A673 (cell line): ENCODE data around the gene MINDY3. TPM values are rescaled to one million over a fixed set of nuclear protein-coding genes. Genes with fewer than 3 reads are reported as not detected.

Experiments used
- BruUV-seq: library from RNA; stranded (reverse); fragments of 400-500 nt; replicated peaks from 2 replicates; lab custom pipeline; 2021; lab: Mats Ljungman, UMichigan
- CTCF ChIA-PET: fragments of 300-600 bp; sonication (Branson Sonifier 250); formaldehyde crosslinking; loops from one replicate; lab custom pipeline; 2022; ENCODE audit warnings: antibody characterized with exemption; lab: Charles Lee
- POLR2A ChIA-PET: fragments of 300-600 bp; sonication (Branson Sonifier 250); formaldehyde crosslinking; loops from one replicate; lab custom pipeline; 2022; ENCODE audit warnings: antibody characterized with exemption; ENCODE audit not compliant: low non-redundant PET; lab: Charles Lee
- DNase-seq: peaks from one replicate; pipeline ENCODE4 v3.0.0-alpha.2; 2015; ENCODE audit warnings: low spot score
- H3K27ac ChIP-seq: fragments of 200-600 bp; sonication (generic); 2 replicates; pipeline ENCODE4 v1.5.1; 2016; ENCODE audit warnings: mixed run types, low read depth, mild to moderate bottlenecking, mixed read lengths, antibody characterized with exemption, low read length; ENCODE audit not compliant: poor library complexity, severe bottlenecking
- H3K27me3 ChIP-seq: fragments of 200-600 bp; sonication (generic); replicated peaks from 2 replicates; pipeline ENCODE4 v1.6.1; 2017; ENCODE audit warnings: mixed run types, low read depth, mild to moderate bottlenecking, mixed read lengths, antibody characterized with exemption, low read length; ENCODE audit not compliant: insufficient read depth, poor library complexity
- H3K36me3 ChIP-seq: fragments of 200-600 bp; sonication (generic); 2 replicates; pipeline ENCODE4 v1.6.1; 2016; ENCODE audit warnings: mixed run types, mild to moderate bottlenecking, mixed read lengths, antibody characterized with exemption, low read length; ENCODE audit not compliant: insufficient read depth, poor library complexity, severe bottlenecking
- H3K4me1 ChIP-seq: fragments of 200-600 bp; sonication (generic); 2 replicates; pipeline ENCODE4 v1.6.1; 2017; ENCODE audit warnings: mixed run types, mild to moderate bottlenecking, mixed read lengths, antibody characterized with exemption, low read length; ENCODE audit not compliant: insufficient read depth, poor library complexity, severe bottlenecking
- H3K4me3 ChIP-seq: fragments of 200-600 bp; sonication (generic); 2 replicates; pipeline ENCODE4 v1.5.1; 2016; ENCODE audit warnings: low read depth, mixed run types, mild to moderate bottlenecking, mixed read lengths, low read length; ENCODE audit not compliant: poor library complexity, severe bottlenecking
- H3K9me3 ChIP-seq: fragments of 200-600 bp; sonication (generic); 2 replicates; pipeline ENCODE4 v1.6.1; 2016; ENCODE audit warnings: mixed run types, low read depth, mild to moderate bottlenecking, mixed read lengths, antibody characterized with exemption, low read length; ENCODE audit not compliant: poor library complexity, severe bottlenecking
- EZH2 ChIP-seq: fragments of 200-600 bp; sonication (generic); IDR thresholded peaks from 2 replicates; pipeline ENCODE4 v1.6.1; 2017; ENCODE audit warnings: borderline replicate concordance, low read depth, mild to moderate bottlenecking, mixed read lengths, antibody characterized with exemption, low read length; ENCODE audit not compliant: poor library complexity, severe bottlenecking
- intact Hi-C: fragments of 100-400 bp; cut with micrococcal nuclease; formaldehyde crosslinking; loops from one replicate; pipeline ENCODE4 v1.10.0; 2022; ENCODE audit not compliant: unreplicated experiment
- total RNA-seq: library from RNA; stranded (reverse); gene quantifications from 2 replicates; pipeline ENCODE4 v1.2.3, GENCODE V29; 2021
- TF ChIP-seq, protein P1 (sequence below): fragments of 300-800, 200-600 bp; sonication (generic); conservative IDR thresholded peaks from 2 replicates; pipeline ENCODE4 v1.5.1; 2017; ENCODE audit warnings: low read depth, mild to moderate bottlenecking, antibody characterized with exemption, low read length, moderate library complexity, mixed read lengths

The MINDY3 gene
- total RNA-seq, 1 experiment from 2014 or later, result 14.6 TPM

DNA sequence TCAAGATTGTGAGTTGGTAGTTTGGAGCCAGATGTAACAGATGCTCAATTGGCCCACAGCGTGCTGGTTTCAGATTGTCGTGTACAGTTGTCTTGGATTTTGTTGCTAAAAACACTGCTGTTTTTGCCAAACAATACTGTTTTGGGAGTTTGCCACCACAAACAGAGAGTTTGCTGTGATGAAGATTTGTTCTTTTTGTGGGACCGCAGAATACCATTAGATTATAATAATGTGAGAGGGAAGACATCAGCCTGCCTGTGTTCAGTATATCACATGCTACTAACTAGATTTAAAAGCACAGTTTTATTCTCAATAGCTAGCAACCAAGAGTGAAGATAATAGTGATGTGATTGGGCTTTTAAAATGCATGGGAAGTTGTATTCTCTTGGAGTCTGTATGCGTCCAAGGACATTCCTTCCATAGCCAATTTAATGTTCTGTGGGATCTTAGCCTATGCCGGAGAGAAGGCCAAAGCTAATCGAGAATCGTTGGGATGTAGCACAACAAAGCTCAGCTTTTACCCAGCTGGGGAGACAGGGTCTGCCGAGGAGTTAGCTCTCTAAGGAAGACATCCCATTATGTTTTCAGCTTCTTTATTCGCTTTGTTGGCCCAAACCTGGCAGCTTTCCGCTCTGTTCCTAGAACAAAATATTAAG is 121.9 kb downstream of the MINDY3 start:
- TF ChIP-seq, protein P1, sequence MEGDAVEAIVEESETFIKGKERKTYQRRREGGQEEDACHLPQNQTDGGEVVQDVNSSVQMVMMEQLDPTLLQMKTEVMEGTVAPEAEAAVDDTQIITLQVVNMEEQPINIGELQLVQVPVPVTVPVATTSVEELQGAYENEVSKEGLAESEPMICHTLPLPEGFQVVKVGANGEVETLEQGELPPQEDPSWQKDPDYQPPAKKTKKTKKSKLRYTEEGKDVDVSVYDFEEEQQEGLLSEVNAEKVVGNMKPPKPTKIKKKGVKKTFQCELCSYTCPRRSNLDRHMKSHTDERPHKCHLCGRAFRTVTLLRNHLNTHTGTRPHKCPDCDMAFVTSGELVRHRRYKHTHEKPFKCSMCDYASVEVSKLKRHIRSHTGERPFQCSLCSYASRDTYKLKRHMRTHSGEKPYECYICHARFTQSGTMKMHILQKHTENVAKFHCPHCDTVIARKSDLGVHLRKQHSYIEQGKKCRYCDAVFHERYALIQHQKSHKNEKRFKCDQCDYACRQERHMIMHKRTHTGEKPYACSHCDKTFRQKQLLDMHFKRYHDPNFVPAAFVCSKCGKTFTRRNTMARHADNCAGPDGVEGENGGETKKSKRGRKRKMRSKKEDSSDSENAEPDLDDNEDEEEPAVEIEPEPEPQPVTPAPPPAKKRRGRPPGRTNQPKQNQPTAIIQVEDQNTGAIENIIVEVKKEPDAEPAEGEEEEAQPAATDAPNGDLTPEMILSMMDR, result no peak
- no peak for TF ChIP-seq EZH2
- intact Hi-C loops, result no loop called here
- H3K4me1 ChIP-seq, result no peaks in the 10 kb centered on the region
- peaks cover 9% of the 10 kb centered on the region for H3K27me3 ChIP-seq
- no peak overlapping the region for H3K27ac ChIP-seq
- H3K9me3 ChIP-seq, result no peaks in the 10 kb centered on the region
- H3K36me3 ChIP-seq, result no peaks in the 10 kb centered on the region
- POLR2A ChIA-PET, result no interaction called here
- CTCF ChIA-PET, result no interaction called here
- H3K4me3 ChIP-seq, result no peak overlapping the region
- no TSS peak for BruUV-seq
- no peak for DNase-seq

DNA sequence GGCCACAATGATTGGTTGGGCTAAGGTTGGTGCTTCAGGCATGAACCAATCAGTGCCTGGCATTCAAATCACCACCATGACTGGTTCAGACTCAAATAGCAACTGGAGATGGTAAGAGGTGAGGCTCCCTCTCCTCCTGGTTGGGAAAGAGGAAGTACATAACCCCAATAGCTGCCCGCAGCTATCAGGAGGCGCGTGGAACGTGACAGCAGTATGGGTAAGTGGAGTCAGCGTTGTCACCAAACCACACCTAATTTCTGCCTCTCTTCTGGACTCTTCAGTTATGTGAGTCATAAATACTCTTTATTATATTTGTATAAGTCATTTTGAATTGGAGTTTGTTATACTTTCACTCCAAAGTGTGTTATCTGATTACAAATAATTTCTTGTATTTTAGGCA is 122.7 kb downstream of the MINDY3 start:
- BruUV-seq, result no TSS peak
- POLR2A ChIA-PET, result no interaction called here
- CTCF ChIA-PET, result no interaction called here
- Histone ChIP-seq H3K36me3 (no peaks in the 10 kb centered on the region), H3K9me3 (no peaks in the 10 kb centered on the region), H3K27me3 (peaks cover 10% of the 10 kb centered on the region), H3K27ac (no peak overlapping the region), H3K4me3 (no peak overlapping the region), H3K4me1 (no peaks in the 10 kb centered on the region)
- no peak for DNase-seq
- intact Hi-C loops, result no loop called here
- TF ChIP-seq EZH2, result no peak
- TF ChIP-seq, protein P1, result no peak

DNA sequence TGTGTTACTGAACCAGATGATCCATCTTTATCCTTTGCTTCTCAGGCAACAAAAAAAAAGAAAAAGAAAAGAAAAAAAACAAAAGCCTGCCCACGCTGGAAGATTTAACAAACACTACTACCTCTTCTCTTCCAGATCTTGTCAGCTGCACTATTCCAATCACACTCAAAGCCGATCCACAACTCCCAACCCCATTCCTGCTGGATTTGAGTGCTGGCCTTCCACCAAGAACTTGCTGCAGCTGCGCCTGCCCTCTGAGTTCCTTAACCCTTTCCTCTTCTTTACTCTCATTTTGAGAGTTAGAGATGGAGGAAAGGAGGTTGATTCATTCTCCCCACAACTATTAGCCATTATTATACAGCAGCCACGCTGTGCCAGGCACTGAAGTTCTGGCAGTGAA is 124.5 kb downstream of the MINDY3 start:
- POLR2A ChIA-PET, result no interaction called here
- CTCF ChIA-PET, result no interaction called here
- no peak for TF ChIP-seq EZH2
- TF ChIP-seq, protein P1, result no peak

More for the DNA sequence above, 124.5 kb downstream of the MINDY3 start:
- Histone ChIP-seq H3K27me3 (peaks cover 15% of the 10 kb centered on the region), H3K27ac (no peak overlapping the region), H3K36me3 (no peaks in the 10 kb centered on the region), H3K9me3 (no peaks in the 10 kb centered on the region), H3K4me3 (no peak overlapping the region), H3K4me1 (no peaks in the 10 kb centered on the region)
- no TSS peak for BruUV-seq
- DNase-seq, result no peak
- intact Hi-C loops, result no loop called here
